GM20000 (cell line): ENCODE results near the gene CTDSPL.
"Not testable (repeated sequence)": the region's sequence is repeated elsewhere in the genome, so short reads cannot be mapped to it uniquely, and the experiment has no call there.

Source experiments
- DNase-seq: peaks from one replicate; pipeline ENCODE4 v3.0.0; 2012; ENCODE audit warnings: low spot score
- CTCF ChIP-seq: IDR thresholded peaks from 2 replicates; pipeline ENCODE4 v1.5.1; 2012; ENCODE audit warnings: mild to moderate bottlenecking, control low read depth; ENCODE audit errors: extremely low read depth, missing control alignments

CTDSPL gene

GRCh38 chr3:37986479-37987314, 125.0 kb downstream of the CTDSPL start:
- no peak for DNase-seq
- TF ChIP-seq CTCF = no peak

DNA sequence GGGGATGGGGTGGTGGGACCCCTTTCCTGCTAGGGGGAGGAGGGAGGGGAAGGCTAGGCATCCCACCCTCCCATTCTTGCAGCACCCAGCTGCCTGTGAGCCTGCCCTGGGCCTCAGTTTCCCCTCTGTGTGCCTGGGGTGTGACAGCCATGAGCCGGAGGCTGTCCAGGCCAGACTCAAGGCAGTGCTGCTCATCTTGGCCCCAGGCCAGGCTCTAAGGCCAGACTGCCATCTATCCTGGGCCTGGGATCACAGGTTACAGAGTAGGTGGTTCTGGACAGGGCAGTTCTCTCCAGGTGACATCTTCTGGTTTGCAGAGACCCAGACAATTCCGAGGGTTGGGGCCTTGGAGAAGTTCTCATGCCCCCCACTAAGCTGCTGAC, 125.6 kb downstream of the CTDSPL start:
- no peak for TF ChIP-seq CTCF
- no peak for DNase-seq

DNA sequence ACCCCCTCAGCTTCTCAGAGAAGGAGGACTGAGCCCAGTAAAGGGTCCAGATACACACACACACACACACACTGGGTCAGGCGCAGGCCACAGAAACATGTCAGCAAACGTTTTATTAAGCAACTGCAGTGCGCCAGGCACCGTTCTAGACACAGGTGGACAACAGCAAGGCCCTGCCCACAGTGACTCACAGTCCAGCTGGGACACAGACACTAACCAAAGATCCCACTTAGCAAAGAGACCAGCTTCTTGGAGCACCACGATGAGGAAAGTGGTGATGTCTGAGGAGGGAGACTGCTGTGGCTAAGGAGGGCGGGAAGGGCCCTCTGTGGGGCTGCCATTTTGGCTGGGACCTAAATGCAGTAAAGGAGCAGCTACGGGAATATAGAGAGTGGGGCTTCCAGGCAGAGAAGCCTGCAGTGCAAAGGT, 126.1 kb downstream of the CTDSPL start:
- TF ChIP-seq CTCF = no peak
- no peak for DNase-seq

- not testable (repeated sequence) for DNase-seq
Measured at GRCh38 chr3:37988376-37988775, 126.7 kb downstream of the CTDSPL start.

GRCh38 chr3:37988931-37989525, 127.3 kb downstream of the CTDSPL start:
- DNase-seq = no peak
- no peak for TF ChIP-seq CTCF

DNA sequence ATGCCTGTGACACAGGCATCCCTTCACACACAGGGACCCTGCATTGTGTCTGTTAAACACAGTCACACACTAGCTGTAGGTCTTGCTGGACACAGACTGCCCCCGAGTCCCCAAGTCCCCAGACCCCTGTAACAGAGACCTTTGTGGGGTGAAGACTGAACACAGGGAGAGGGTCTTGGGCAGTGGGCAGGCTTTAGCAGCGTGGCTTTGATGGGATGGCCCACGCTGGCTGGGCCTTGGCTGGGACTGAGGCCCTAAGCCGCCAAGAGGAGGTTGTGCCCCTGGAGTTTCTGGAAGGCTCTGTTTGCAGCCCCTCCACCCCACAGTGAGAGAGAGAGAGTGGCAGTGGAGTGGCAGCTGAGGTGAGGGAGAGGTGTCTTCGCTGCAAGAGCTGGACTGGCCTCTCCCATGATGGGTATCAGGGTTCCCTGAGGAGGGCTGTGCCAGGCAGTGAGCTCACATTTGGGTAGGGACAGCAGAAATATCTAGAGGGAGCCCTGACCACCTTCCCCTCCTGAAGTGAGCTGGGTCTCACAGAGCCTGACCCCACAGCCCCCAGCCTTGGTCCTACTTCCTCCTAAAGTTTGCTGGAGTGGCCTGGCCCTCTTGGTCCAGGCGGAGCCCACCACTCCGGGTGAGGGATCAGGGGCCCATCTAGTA, 128.3 kb downstream of the CTDSPL start:
- no peak for DNase-seq
- no peak for TF ChIP-seq CTCF

DNA sequence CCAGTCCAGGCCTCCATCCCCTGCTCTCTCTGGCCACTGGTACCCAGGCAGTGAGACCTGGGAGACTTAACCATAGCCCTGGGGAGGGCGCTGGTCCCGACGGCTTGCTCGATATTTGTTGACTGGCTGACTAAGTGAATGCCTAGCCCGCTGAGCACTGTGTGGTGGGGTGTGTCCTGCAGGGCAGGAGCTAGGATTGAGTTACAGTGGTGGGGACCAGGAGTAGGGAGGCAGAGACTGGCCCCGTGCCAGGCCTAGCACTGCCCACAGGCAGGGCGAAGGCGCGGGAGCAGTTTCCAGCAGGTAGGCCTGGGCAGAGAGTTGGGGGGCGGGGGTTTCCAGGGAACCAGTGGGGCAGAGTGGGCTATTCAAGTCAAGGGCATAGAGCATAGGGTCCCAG, 128.8 kb downstream of the CTDSPL start, which contains the start of gene VILL:
Gene VILL (plus strand): TSS at position 260 of the 400 bp plus-strand sequence. CDS start 2,887 bp downstream, outside the sequence.
- no peak for TF ChIP-seq CTCF
- no peak for DNase-seq
